Stimulated activated CD4-positive, alpha-beta T cell treated with anti-CD3 and anti-CD28 coated beads, Interleukin-4, amount 100 ng/mL, for 1 hour (primary cell): ENCODE data around the gene FNDC4.
"Not testable (repeated sequence)": the region's sequence is repeated elsewhere in the genome, so short reads cannot be mapped to it uniquely, and the experiment has no call there.

Source experiments
- DNase-seq: peaks from one replicate; pipeline ENCODE4 v3.0.0-alpha.2; 2020

FNDC4 gene

GRCh38 chr2:27494944-27495554, at the start of gene FNDC4:
TSS of gene FNDC4 (minus strand) at chr2:27495200. CDS start at chr2:27494679, 521 bp downstream.
- DNase-seq = peak; percentile 11

GRCh38 chr2:27544143-27544821, 49.3 kb upstream of the FNDC4 start:
- no peak for DNase-seq

- DNase-seq = not testable (repeated sequence)
Observed at GRCh38 chr2:27539649-27540048, 44.6 kb upstream of the FNDC4 start.

GRCh38 chr2:27538839-27539450, 43.9 kb upstream of the FNDC4 start:
- not testable (repeated sequence) for DNase-seq

GRCh38 chr2:27537287-27537686, 42.3 kb upstream of the FNDC4 start:
- DNase-seq = no peak

GRCh38 chr2:27531983-27532382, 37.0 kb upstream of the FNDC4 start:
- DNase-seq = no peak

GRCh38 chr2:27527182-27527581, 32.2 kb upstream of the FNDC4 start:
- DNase-seq = no peak

GRCh38 chr2:27522400-27522945, 27.5 kb upstream of the FNDC4 start:
- no peak for DNase-seq

- DNase-seq = no peak
Observed at GRCh38 chr2:27520316-27520715, 25.3 kb upstream of the FNDC4 start.

- DNase-seq = no peak
Observed at GRCh38 chr2:27518782-27519113, 23.7 kb upstream of the FNDC4 start.

GRCh38 chr2:27518113-27518781, 23.2 kb upstream of the FNDC4 start:
- DNase-seq = no peak

- DNase-seq = no peak
Observed at GRCh38 chr2:27509326-27509725, 14.3 kb upstream of the FNDC4 start.

- DNase-seq = no peak
Observed at GRCh38 chr2:27507293-27507692, 12.3 kb upstream of the FNDC4 start.

- no peak for DNase-seq
Observed at GRCh38 chr2:27506587-27506986, 11.6 kb upstream of the FNDC4 start.

- no peak for DNase-seq
Observed at GRCh38 chr2:27502142-27502541, 7.1 kb upstream of the FNDC4 start.

- DNase-seq = no peak
Observed at GRCh38 chr2:27501042-27501441, 6.0 kb upstream of the FNDC4 start.

GRCh38 chr2:27498975-27499374, 4.0 kb upstream of the FNDC4 start:
- DNase-seq = no peak

GRCh38 chr2:27497288-27497627, 2.3 kb upstream of the FNDC4 start:
- DNase-seq = no peak

GRCh38 chr2:27496357-27497287, 1.6 kb upstream of the FNDC4 start, which contains the start of gene GCKR:
TSS of gene GCKR (plus strand) at chr2:27496839. CDS start at chr2:27496905, 66 bp downstream.
- DNase-seq = no peak

GRCh38 chr2:27495840-27496356, 898 bp upstream of the FNDC4 start:
- DNase-seq = no peak

- DNase-seq = no peak
Observed at GRCh38 chr2:27494284-27494943, 586 bp downstream of the FNDC4 start.

- no peak for DNase-seq
Observed at GRCh38 chr2:27493948-27494283, 1.1 kb downstream of the FNDC4 start.
